Head of caudate nucleus (tissue), 42 donors: ENCODE data around the gene DPT.

Source experiments
- DNase-seq, 42 donors: peaks; one replicate each; pipeline versions ENCODE4 v3.0.0 to v3.0.0-alpha.2; 2020 to 2021; ENCODE audit warnings: mixed read lengths in 7 of 42
- intact Hi-C: fragments of 100-400 bp; cut with DNase I; formaldehyde crosslinking; loops from one replicate; pipeline ENCODE4 v1.15.0; 2022

Gene DPT

DNA sequence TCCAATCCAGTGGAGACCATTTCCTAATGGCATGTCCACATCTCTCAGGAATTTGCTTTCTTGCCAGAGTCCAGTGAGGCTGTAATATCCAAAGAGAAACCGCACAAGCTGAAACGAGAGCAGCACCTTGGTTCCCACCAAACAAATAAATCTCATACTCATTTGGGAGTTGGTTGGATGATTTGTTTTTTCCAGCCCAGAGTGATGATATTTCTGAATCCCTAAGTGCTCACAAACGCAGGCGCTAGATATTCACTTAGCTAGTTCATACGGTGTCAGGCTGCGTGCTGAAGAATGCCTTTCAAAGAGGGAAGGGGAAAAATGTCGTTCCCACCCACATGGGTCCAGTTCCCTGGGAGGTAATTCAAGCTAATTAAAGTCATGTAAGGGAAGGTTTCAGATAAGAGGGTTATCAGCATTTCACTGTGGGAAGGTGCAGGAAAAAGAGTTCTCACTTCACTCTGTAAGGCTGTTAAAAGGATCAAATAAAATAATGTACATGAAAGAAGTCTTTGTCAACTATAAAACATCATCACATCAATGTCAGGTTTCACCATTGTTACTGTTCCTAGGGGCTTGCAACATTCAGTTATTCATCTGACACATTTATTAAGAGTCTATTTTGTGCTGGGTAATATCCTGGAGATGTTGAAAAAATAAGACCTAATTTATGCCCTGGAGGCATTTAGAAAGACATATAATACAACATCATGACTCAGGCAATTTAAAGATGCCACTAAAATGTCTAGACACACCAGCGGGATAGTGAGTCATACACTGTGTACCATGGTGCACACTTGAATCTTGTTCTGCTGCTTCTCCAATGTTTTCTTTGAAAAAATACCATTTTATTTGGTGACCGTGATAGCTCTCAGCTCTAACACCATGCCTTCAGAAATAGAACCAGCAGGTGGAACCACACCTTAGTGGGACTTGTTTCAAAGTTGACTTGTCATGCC lies 19.3 kb downstream of the DPT start:
- intact Hi-C loops, result no loop called here
- DNase-seq, result peak in 4 of 42 donors; percentile 15 to 46 (median 35)

- no peak for DNase-seq
- intact Hi-C loops, result no loop called here
Measured at GRCh38 chr1:168708698-168709404, 20.2 kb downstream of the DPT start.

DNA sequence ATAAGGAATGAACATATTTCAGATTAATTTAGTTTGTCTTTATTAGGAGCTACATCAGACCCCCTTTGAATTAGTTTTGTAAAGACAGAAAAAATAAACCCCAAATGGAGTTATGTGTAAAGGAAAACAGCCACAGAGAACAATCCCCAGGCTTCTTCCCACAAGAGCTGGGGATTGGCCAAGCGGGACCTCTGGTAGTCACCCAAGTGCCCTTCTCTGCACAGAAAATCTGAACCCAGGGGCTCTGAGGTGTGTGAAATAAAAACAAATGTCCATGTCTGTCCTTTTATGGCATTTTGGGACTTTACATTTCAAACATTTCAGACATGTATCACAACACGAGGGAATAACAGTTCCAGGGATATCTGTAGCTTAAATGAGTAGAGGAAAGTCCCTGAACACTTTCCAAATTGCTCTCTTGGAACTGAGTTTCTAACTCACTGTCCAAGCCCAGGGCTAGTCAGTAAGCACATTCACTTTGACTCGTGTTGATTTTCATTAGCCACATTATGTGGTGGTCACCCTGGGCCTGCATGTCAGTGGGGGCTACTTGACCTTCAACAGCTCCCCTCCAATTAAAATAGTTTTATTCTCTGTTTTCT lies 22.5 kb downstream of the DPT start:
- DNase-seq, result no peak
- intact Hi-C loops, result no loop called here

GRCh38 chr1:168700575-168701268 lies 28.3 kb downstream of the DPT start:
- no peak for DNase-seq
- intact Hi-C loops, result no loop called here

GRCh38 chr1:168698453-168698852 lies 30.6 kb downstream of the DPT start:
- intact Hi-C loops, result no loop called here
- no peak for DNase-seq

DNA sequence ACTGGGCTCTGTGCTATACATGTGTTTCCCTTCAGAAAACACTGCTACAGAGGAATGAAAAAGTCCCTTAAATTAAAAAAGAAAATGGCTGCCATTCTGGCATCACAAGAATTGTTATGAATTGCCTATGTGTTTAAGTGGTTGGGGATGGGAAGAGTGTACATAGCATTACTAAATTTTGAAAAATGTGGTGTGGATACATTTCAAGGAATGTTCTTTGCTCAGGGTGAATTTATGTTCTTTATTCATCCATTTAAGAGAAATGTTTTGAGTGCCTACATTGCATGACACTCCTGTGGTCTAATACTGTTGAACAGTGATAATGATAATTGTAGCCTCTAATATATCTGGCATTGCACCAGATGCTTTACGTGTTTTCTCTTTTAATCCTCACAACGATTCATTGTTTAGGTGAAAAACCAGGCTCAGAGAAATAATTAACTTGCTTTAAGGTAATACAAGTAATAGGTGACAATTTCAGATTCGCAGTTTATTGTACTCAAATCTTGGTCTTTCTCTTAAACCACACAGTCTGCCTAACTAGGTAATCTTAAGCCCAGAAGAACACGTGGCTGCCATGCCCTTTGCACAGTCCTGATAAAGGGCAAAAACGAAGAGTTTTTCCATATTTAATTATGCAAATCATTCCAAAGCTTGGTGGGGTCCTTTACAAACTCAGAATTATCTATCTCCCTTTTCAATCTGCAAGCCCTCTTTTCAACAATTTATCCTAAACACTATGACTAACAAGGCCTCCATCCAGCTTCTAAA lies 31.5 kb downstream of the DPT start:
- intact Hi-C loops, result no loop called here
- no peak for DNase-seq

DNA sequence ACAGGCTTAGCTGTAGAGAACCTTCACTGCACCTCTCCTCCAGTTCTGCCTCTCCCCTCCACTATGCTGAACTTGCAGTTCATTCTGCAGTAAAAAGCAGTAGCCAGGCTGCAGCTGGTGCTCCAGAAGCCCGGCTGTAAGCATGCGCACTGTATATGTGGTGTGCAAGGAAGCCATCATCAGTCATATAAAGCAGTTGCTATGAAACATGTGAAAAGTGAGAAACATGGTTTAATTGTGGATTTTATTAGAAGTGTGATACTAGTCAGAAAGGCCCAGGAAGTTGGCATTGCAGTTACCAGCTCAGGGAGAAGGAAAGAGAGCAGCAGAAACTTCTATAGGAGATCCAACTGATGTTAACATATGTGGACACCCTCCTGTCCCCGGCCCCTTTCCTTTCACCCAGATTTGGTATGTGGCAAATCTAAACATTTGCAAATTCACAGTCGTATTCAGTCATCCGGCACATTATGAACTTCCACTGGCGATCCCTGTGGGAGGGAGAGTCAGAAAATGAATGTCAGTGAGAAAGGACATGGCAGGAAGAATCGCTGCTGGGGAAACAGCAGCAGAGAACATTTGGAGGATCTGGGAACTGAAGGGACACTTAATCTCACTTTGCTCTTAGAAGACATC lies 32.8 kb downstream of the DPT start:
- DNase-seq, result no peak
- intact Hi-C loops, result no loop called here

DNA sequence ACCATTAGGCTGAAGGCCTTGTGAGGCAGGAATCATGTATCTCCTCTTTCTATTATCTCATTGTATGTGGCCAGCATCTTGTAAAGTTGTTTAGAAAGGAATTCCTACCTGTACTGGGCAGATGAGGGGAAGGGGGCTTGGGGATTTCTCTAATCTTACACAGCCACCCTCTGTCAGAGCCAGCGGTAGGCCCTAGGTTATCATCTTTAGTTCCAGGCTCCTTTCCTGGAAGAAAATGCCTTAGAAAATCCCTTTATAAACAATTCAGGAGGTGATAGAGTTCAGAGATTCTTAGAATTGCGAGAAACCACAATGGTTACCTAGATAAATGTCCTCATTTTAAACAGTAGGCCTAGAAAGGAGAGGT lies 35.2 kb downstream of the DPT start:
- intact Hi-C loops, result no loop called here
- DNase-seq, result no peak

- intact Hi-C loops, result no loop called here
- DNase-seq, result no peak
Measured at GRCh38 chr1:168693197-168693871, 35.7 kb downstream of the DPT start.

- intact Hi-C loops, result no loop called here
- no peak for DNase-seq
Measured at GRCh38 chr1:168692472-168692871, 36.5 kb downstream of the DPT start.

- intact Hi-C loops, result no loop called here
- no peak for DNase-seq
Measured at GRCh38 chr1:168691541-168691940, 37.5 kb downstream of the DPT start.

- intact Hi-C loops, result no loop called here
- DNase-seq, result no peak
Measured at GRCh38 chr1:168689726-168690602, 39.0 kb downstream of the DPT start.

GRCh38 chr1:168689327-168689657 lies 39.7 kb downstream of the DPT start:
- DNase-seq, result no peak
- intact Hi-C loops, result no loop called here

DNA sequence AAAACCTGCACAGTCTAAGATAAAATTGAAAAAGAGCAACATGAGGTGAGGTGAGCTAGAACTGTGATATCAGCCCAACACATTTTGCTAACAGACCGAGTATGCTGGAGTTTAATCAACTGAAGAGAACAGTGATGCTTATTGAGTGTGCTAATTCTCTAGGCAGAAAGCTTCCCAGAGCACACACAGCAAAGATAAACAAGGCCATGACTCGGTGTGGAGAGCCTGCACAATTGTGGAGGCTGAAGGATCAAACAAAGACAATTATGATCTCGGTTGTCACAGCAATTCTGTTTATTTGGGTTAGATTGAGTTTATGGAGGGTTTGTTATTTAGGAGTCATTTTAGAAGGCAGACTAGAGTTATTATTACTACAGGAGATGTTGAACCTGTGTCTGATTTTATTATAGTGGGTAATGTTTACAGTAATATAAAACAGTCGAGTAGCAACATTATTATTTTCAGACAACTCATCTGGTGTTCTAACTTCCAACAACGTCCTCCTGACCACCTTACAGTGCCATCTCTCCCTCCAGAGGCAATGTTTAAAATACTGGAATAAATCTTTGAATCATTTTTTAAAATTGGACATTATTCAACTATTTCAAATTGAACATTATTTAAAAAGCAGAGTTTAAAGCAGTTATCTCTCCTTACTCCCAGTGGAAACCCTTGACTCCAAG lies 40.2 kb downstream of the DPT start:
- peak in 3 of 42 donors; percentile 17 to 34 (median 23) for DNase-seq
- intact Hi-C loops, result no loop called here

- DNase-seq, result no peak
- intact Hi-C loops, result no loop called here
Measured at GRCh38 chr1:168687816-168688215, 41.2 kb downstream of the DPT start.

GRCh38 chr1:168686666-168687065 lies 42.3 kb downstream of the DPT start:
- intact Hi-C loops, result no loop called here
- DNase-seq, result no peak
